Lower leg skin (tissue), 4 donors: ENCODE data around the gene PRKCE. TPM values are rescaled to one million over a fixed set of nuclear protein-coding genes. Genes with fewer than 3 reads are reported as not detected.

Experiments used
- DNase-seq, 2 donors: peaks; one replicate each; pipeline ENCODE4 v3.0.0-alpha.2; 2019; ENCODE audit warnings: low spot score in 2 of 2
- H3K4me3 ChIP-seq: fragments of 200-600 bp; sonication (generic); 2 replicates; pipeline ENCODE4 v1.5.1; 2017; ENCODE audit warnings: mild to moderate bottlenecking, low read depth; ENCODE audit not compliant: poor library complexity, severe bottlenecking
- CTCF ChIP-seq, 3 donors: fragments of 450-650 bp; IDR thresholded peaks; one replicate each; pipeline ENCODE4 v1.5.1; 2016; ENCODE audit warnings: antibody characterized with exemption in 3 of 3, mild to moderate bottlenecking in 3 of 3, moderate library complexity in 2 of 3
- POLR2A ChIP-seq, 2 donors: fragments of 450-650 bp; IDR thresholded peaks; one replicate each; pipeline ENCODE4 v1.6.1; 2016 to 2017; ENCODE audit warnings: antibody characterized with exemption in 2 of 2, mild to moderate bottlenecking in 1 of 2, moderate library complexity in 1 of 2
- WGBS, 2 donors: methylation state at CpG; one replicate each; pipeline ENCODE4 v1.1.5; 2018; 5-methylcytosine and 5-hydroxymethylcytosine counted together
- intact Hi-C: fragments of 100-400 bp; cut with DNase I; formaldehyde crosslinking; loops from one replicate; pipeline ENCODE4 v1.15.0; 2023; ENCODE audit warnings: low total_unique reads
- total RNA-seq, 4 donors: library from RNA; depleted of rRNA; stranded (reverse); fragments of >200 nt; gene quantifications; one replicate each; pipeline ENCODE4 v1.1.0, GENCODE V29; 2016

The PRKCE gene
- total RNA-seq, 4 donors from 2014 or later: 3.5 to 10.3 (median 6.1) TPM

- WGBS, 2 donors: 62 to 70% methylated on average over 3 of the region's 3 CpGs
- DNase-seq: no peak
- intact Hi-C loops: no loop called here
- no peak for TF ChIP-seq CTCF (IDR thresholded peaks at IDR 0.05)
- TF ChIP-seq POLR2A (IDR thresholded peaks at IDR 0.05): no peak
- no peak overlapping the region for H3K4me3 ChIP-seq
Observed at GRCh38 chr2:45768208-45768607, 116.7 kb downstream of the PRKCE start.

- no peak for DNase-seq
- intact Hi-C loops: no loop called here
- TF ChIP-seq POLR2A (IDR thresholded peaks at IDR 0.05): no peak
- TF ChIP-seq CTCF (IDR thresholded peaks at IDR 0.05): no peak
- no peak overlapping the region for H3K4me3 ChIP-seq
- 96 to 97% methylated on average over 2 of the region's 2 CpGs for WGBS, 2 donors
Observed at GRCh38 chr2:45769056-45769455, 117.6 kb downstream of the PRKCE start.

GRCh38 chr2:45769854-45770576 is 118.5 kb downstream of the PRKCE start:
- no peak for TF ChIP-seq CTCF (IDR thresholded peaks at IDR 0.05)
- TF ChIP-seq POLR2A (IDR thresholded peaks at IDR 0.05): no peak
- WGBS, 2 donors: 87 to 91% methylated on average over 15 of the region's 15 CpGs
- H3K4me3 ChIP-seq: no peak overlapping the region
- no peak for DNase-seq
- intact Hi-C loops: loop anchor here (10.0 kb wide), 1 partner anchor 125 kb away; no protein-coding TSS in a partner anchor

- DNase-seq: no peak
- 70 to 71% methylated on average over 1 of the region's 1 CpG for WGBS, 2 donors
- intact Hi-C loops: loop anchor here (10.0 kb wide), 1 partner anchor 126 kb away; no protein-coding TSS in a partner anchor
- TF ChIP-seq POLR2A (IDR thresholded peaks at IDR 0.05) (no peak), CTCF (IDR thresholded peaks at IDR 0.05) (no peak)
- no peak overlapping the region for H3K4me3 ChIP-seq
Observed at GRCh38 chr2:45770811-45771210, 119.3 kb downstream of the PRKCE start.

GRCh38 chr2:45771261-45771660 is 119.8 kb downstream of the PRKCE start:
- WGBS, 2 donors: 57 to 58% methylated on average over 8 to 9 of the region's 10 CpGs
- intact Hi-C loops: loop anchor here (10.0 kb wide), 1 partner anchor 126 kb away; no protein-coding TSS in a partner anchor
- H3K4me3 ChIP-seq: no peak overlapping the region
- TF ChIP-seq CTCF (IDR thresholded peaks at IDR 0.05) (no peak), POLR2A (IDR thresholded peaks at IDR 0.05) (no peak)
- peak; percentile 33 to 86 for DNase-seq
